Sigmoid colon (tissue), 7 donors: ENCODE data around the gene KATNB1. TPM values are rescaled to one million over a fixed set of nuclear protein-coding genes. Genes with fewer than 3 reads are reported as not detected.
"Not testable (repeated sequence)": the region's sequence is repeated elsewhere in the genome, so short reads cannot be mapped to it uniquely, and the experiment has no call there.

ENCODE experiments used
- DNase-seq: peaks from one replicate; pipeline ENCODE4 v3.0.0-alpha.2; 2019
- H3K27ac ChIP-seq, 4 donors: fragments of 200-600 bp; sonication (generic); one replicate each; pipeline ENCODE4 v1.5.1; 2016 to 2019; ENCODE audit warnings: mild to moderate bottlenecking in 1 of 4
- H3K27me3 ChIP-seq, 3 donors: fragments of 200-600 bp; sonication (generic); one replicate each; pipeline ENCODE4 v1.5.1; 2019; ENCODE audit warnings: mild to moderate bottlenecking in 1 of 3
- H3K36me3 ChIP-seq, 4 donors: fragments of 200-600 bp; sonication (generic); one replicate each; pipeline ENCODE4 v1.5.1; 2016 to 2019
- H3K4me1 ChIP-seq, 4 donors: fragments of 200-600 bp; sonication (generic); one replicate each; pipeline ENCODE4 v1.5.1; 2017 to 2019
- H3K4me3 ChIP-seq, 4 donors: fragments of 200-600 bp; sonication (generic); one replicate each; pipeline ENCODE4 v1.5.1; 2017 to 2019; ENCODE audit warnings: mild to moderate bottlenecking in 2 of 4, moderate library complexity in 1 of 4
- H3K9me3 ChIP-seq, 4 donors: fragments of 200-600 bp in 3 of 4; sonication (generic) in 3 of 4; one replicate each; pipeline versions ENCODE4 v1.5.1 to v1.6.1; 2013 to 2019
- CTCF ChIP-seq, 4 experiments: fragments of 450-650 bp in 3 of 4; fragments of 200-600 bp in 1 of 4; IDR thresholded peaks; one replicate each; pipeline ENCODE4 v1.5.1; 2016 to 2019; ENCODE audit warnings: antibody characterized with exemption in 4 of 4, mild to moderate bottlenecking in 3 of 4, moderate library complexity in 2 of 4
- EP300 ChIP-seq, 4 donors: sonication (generic); formaldehyde crosslinking; IDR thresholded peaks; one replicate each; pipeline ENCODE4 v1.6.1; 2017; ENCODE audit warnings: antibody characterized with exemption in 4 of 4
- POLR2A ChIP-seq, 2 donors: fragments of 450-650 bp; IDR thresholded peaks; one replicate each; pipeline ENCODE4 v1.6.1; 2016; ENCODE audit warnings: antibody characterized with exemption in 2 of 2, mild to moderate bottlenecking in 2 of 2, moderate library complexity in 2 of 2
- POLR2AphosphoS5 ChIP-seq, 4 donors: sonication (generic); formaldehyde crosslinking; IDR thresholded peaks; one replicate each; pipeline ENCODE4 v1.6.1; 2017; ENCODE audit warnings: antibody characterized with exemption in 4 of 4
- WGBS, 2 donors: extraction: QIAGEN DNeasy Blood & Tissue Kit; methylation state at CpG; one replicate each; pipeline ENCODE4 v1.1.7; 2013; 5-methylcytosine and 5-hydroxymethylcytosine counted together
- intact Hi-C: fragments of 100-400 bp; cut with DNase I; formaldehyde crosslinking; loops from one replicate; pipeline ENCODE4 v1.15.1; 2023
- polyA plus RNA-seq, 3 donors: library from polyadenylated mRNA; stranded (reverse); fragments of 200-250 nt; gene quantifications; one replicate each; pipeline ENCODE4 v1.2.3, GENCODE V29; 2013
- total RNA-seq, 4 donors: library from RNA; depleted of rRNA; stranded (reverse); fragments of >200 nt; gene quantifications; one replicate each; pipeline ENCODE4 v1.1.0, GENCODE V29; 2016
- donor health status: healthy with polysubstance abuse.
- donor health status: Bipolar disorder and iron deficiency.
- donor health status: healthy.

The KATNB1 gene
- total and polyA plus RNA-seq, 7 donors = 4.3 to 18.6 (median 10.2) TPM

- no peaks in the 10 kb centered on the region for H3K27me3 ChIP-seq
- no peak for DNase-seq
- H3K27ac ChIP-seq = no peak overlapping the region
- WGBS, 2 donors = 92 to 94% methylated on average over 3 of the region's 3 CpGs
- no peaks in the 10 kb centered on the region for H3K36me3 ChIP-seq
- H3K9me3 ChIP-seq = no peaks in the 10 kb centered on the region
- intact Hi-C loops = no loop called here
- H3K4me1 ChIP-seq = no peaks in the 10 kb centered on the region
- no peak overlapping the region for H3K4me3 ChIP-seq
- TF ChIP-seq CTCF (IDR thresholded peaks at IDR 0.05) = no peak
- TF ChIP-seq POLR2AphosphoS5 (IDR thresholded peaks at IDR 0.05) = no peak
- TF ChIP-seq POLR2A (IDR thresholded peaks at IDR 0.05) = no peak
- TF ChIP-seq EP300 (IDR thresholded peaks at IDR 0.05) = no peak
Observed at GRCh38 chr16:57711993-57712392, 23.6 kb upstream of the KATNB1 start.

DNA sequence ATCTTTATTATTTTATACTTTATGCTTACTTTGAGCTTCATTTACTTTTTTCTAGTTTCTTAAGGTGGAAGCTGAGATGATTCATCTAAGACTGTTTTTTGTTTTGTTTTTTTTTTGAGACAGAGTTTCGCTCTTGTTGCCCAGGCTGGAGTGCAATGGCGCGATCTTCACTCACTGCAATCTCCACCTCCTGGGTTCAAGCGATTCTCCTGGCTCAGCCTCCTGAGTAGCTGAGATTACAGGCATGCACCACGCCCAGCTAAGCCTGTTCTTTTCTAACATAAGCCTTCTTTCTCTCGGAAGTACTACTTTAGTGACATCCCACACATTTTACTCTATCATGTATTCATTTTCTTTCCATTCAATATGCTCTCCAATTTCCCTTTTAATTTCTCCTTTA lies 23.0 kb upstream of the KATNB1 start:
- H3K27ac ChIP-seq, H3K4me1 ChIP-seq, H3K27me3 ChIP-seq, H3K9me3 ChIP-seq, H3K4me3 ChIP-seq, H3K36me3 ChIP-seq, intact Hi-C loops: not testable (repeated sequence)
- peak; percentile 7 for DNase-seq
- 43 to 74% methylated on average over 6 of the region's 6 CpGs for WGBS, 2 donors

DNA sequence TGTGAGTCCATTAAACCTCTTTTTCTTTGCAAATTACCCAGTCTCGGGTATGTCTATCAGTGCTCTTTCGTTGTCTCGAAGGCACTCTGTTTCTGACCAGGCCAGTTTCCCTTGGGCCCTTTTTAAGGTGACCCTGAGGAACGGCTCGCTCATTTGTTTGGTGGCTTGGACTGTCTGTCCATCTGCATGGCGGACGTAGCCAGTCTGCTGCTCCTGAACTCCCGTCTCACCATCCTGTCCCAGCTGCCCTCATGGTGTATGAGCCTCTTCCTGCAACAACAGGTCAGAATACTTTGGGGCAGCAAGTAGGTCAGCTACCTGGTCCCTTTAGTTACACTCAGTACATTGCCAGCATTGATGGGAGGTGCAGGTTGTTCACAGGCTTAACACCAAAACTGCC lies 22.0 kb upstream of the KATNB1 start:
- H3K36me3 ChIP-seq = no peaks in the 10 kb centered on the region
- H3K27ac ChIP-seq = no peak overlapping the region
- intact Hi-C loops = no loop called here
- no peaks in the 10 kb centered on the region for H3K9me3 ChIP-seq
- DNase-seq = no peak
- H3K27me3 ChIP-seq = no peaks in the 10 kb centered on the region
- H3K4me1 ChIP-seq = no peaks in the 10 kb centered on the region
- WGBS, 2 donors = 83 to 93% methylated on average over 8 of the region's 8 CpGs
- no peak overlapping the region for H3K4me3 ChIP-seq
- no peak for TF ChIP-seq CTCF (IDR thresholded peaks at IDR 0.05)
- TF ChIP-seq POLR2A (IDR thresholded peaks at IDR 0.05) = no peak
- no peak for TF ChIP-seq POLR2AphosphoS5 (IDR thresholded peaks at IDR 0.05)
- no peak for TF ChIP-seq EP300 (IDR thresholded peaks at IDR 0.05)

GRCh38 chr16:57714047-57714446 lies 21.5 kb upstream of the KATNB1 start:
- no peaks in the 10 kb centered on the region for H3K36me3 ChIP-seq

GRCh38 chr16:57720142-57720575 lies 15.4 kb upstream of the KATNB1 start:
- no peaks in the 10 kb centered on the region for H3K9me3 ChIP-seq
- no peaks in the 10 kb centered on the region for H3K36me3 ChIP-seq
- no peak overlapping the region for H3K27ac ChIP-seq
- WGBS, 2 donors = 60 to 68% methylated on average over 3 of the region's 3 CpGs
- DNase-seq = no peak
- TF ChIP-seq CTCF (IDR thresholded peaks at IDR 0.05) = no peak
- TF ChIP-seq POLR2A (IDR thresholded peaks at IDR 0.05) = no peak
- TF ChIP-seq EP300 (IDR thresholded peaks at IDR 0.05) = no peak
- no peak for TF ChIP-seq POLR2AphosphoS5 (IDR thresholded peaks at IDR 0.05)
- H3K27me3 ChIP-seq = no peaks in the 10 kb centered on the region
- no peaks in the 10 kb centered on the region for H3K4me1 ChIP-seq
- no peak overlapping the region for H3K4me3 ChIP-seq
- intact Hi-C loops = no loop called here

More at GRCh38 chr16:57714047-57714446, 21.5 kb upstream of the KATNB1 start:
- no peak overlapping the region for H3K4me3 ChIP-seq
- TF ChIP-seq POLR2AphosphoS5 (IDR thresholded peaks at IDR 0.05) = no peak
- TF ChIP-seq POLR2A (IDR thresholded peaks at IDR 0.05) = no peak
- no peak for TF ChIP-seq EP300 (IDR thresholded peaks at IDR 0.05)
- H3K27ac ChIP-seq = no peak overlapping the region
- 83 to 92% methylated on average over 6 of the region's 6 CpGs for WGBS, 2 donors
- H3K9me3 ChIP-seq = no peaks in the 10 kb centered on the region
- H3K4me1 ChIP-seq = no peaks in the 10 kb centered on the region
- no peaks in the 10 kb centered on the region for H3K27me3 ChIP-seq
- DNase-seq = no peak
- intact Hi-C loops = no loop called here
